Activated CD4-positive, CD25-positive, alpha-beta regulatory T cell treated with anti-CD3 and anti-CD28 coated beads, Interleukin-2, amount 50 U/mL, for 24 hours (primary cell): ENCODE results near the gene RABEP2.
"Not testable (repeated sequence)": the region's sequence is repeated elsewhere in the genome, so short reads cannot be mapped to it uniquely, and the experiment has no call there.

ENCODE experiments used
- ATAC-seq, 2 donors: fragments of 150-1000 bp; cut with Tn5 transposase; one replicate each; pipeline ENCODE4 v1.10.0; 2021; ENCODE audit warnings: mild to moderate bottlenecking in 1 of 2, moderate library complexity in 1 of 2

The RABEP2 gene, protein sequence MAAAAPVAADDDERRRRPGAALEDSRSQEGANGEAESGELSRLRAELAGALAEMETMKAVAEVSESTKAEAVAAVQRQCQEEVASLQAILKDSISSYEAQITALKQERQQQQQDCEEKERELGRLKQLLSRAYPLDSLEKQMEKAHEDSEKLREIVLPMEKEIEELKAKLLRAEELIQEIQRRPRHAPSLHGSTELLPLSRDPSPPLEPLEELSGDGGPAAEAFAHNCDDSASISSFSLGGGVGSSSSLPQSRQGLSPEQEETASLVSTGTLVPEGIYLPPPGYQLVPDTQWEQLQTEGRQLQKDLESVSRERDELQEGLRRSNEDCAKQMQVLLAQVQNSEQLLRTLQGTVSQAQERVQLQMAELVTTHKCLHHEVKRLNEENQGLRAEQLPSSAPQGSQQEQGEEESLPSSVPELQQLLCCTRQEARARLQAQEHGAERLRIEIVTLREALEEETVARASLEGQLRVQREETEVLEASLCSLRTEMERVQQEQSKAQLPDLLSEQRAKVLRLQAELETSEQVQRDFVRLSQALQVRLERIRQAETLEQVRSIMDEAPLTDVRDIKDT

GRCh38 chr16:28924762-28925385, at the start of gene RABEP2:
RABEP2 (minus strand) TSS chr16:28925238; CDS start chr16:28925163, 75 bp downstream.
- ATAC-seq = peak; percentile 82 to 84

DNA sequence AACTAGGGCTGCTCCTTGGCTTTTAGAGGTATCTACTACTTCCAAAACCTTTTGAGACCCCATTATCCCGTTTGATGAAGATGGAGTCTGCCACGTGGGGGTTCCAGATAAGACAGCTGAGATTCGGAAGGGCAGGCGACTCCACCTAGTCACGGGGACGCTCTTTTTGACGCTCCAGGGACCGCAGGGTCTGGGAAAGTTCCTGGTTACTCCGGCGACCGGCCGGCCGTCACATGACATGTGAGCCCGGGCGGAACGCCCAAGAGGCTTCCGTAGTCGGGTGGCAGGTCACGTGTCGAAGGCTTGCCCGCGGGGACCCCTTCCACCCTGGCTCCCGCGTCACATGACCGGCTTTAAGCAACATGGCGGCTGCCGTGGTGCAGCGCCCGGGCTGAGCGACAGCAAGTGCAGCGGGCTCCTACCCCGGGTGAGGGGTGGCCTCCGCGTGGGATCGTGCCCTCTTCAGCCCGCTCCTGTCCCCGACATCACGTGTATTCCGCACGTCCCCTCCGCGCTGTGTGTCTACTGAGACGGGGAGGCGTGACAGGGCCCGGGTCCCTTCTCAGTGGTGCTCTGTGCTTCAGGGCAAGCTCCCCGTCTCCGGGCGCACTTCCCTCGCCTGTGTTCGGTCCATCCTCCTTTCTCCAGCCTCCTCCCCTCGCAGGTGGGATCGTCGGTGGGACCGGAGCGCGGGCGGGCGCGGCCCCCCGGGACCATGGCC, 49.6 kb upstream of the RABEP2 start, which contains the start of gene SPNS1:
Gene SPNS1 (plus strand): TSS at position 342 of the 721 bp plus-strand sequence. CDS start 374 bp downstream, at position 716.
- ATAC-seq = peak; percentile 95 to 96

- peak; percentile 5 to 8 for ATAC-seq
Measured at GRCh38 chr16:28974007-28974436, 49.0 kb upstream of the RABEP2 start.

GRCh38 chr16:28969696-28970095, 44.7 kb upstream of the RABEP2 start:
- ATAC-seq = not testable (repeated sequence)

- no peak for ATAC-seq
Measured at GRCh38 chr16:28967156-28967555, 42.1 kb upstream of the RABEP2 start.

DNA sequence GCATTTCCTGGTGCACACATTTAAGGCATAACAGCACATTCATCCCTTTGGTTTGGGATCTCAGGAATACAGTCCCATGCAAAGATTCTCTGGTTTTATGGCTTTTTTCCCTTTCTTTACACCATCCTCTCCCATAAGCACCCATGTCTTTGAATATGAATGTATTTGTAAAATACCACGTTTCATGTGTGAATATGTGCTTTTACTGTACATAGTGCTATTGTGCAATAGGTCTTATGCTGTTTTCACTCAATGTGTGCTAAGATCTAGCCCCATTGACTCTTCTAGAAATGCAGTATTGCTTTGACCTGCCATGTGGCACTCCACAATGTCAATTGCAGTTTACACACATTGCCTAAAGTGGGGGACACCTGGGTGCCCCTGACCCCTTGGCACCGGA, 39.5 kb upstream of the RABEP2 start:
- no peak for ATAC-seq

- ATAC-seq = no peak
Measured at GRCh38 chr16:28964072-28964471, 39.0 kb upstream of the RABEP2 start.

GRCh38 chr16:28958836-28959235, 33.8 kb upstream of the RABEP2 start:
- ATAC-seq = no peak

DNA sequence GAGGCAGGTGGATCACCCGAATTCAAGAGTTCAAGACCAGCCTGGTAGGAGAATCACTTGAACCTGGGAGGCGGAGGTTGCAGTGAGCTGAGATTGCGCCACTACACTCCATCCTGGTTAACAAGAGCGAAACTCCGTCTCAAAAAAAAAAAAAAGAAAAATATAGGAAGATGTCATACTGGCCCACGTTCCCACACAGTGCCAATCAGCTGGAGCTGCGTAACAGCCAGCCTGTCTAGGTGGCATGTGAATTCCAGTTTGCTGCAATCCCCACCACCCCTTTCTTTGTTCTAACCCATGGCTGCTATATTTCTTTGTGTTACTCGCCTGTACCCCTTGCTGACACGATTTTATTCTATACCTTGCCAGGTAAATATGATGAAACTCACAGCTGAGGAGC, 33.2 kb upstream of the RABEP2 start:
- ATAC-seq = no peak

GRCh38 chr16:28951410-28951943, 26.4 kb upstream of the RABEP2 start:
- ATAC-seq = no peak

- peak; percentile 98 for ATAC-seq
Measured at GRCh38 chr16:28950648-28951409, 25.8 kb upstream of the RABEP2 start, which contains the start of gene NFATC2IP. NFATC2IP (plus strand) TSS chr16:28950937; CDS start chr16:28951012, 75 bp downstream.

DNA sequence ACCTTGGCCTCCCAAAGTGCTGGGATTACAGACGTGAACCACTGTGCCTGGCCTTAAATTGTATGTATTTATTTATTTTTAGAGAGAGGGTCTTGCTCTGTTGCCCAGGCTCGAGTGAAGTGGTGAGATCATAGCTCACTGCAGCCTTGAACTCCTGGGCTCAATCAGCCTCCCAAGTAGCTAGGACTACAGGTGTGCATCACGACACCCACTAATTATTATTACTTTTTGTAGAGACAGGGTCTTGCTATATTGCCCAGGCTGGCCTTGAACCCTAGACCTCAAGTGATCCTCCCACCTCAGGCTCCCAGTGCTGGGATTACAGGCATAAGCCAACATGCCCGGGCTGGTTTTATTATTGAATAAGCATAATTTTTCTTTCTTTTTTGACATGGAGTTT, 21.6 kb upstream of the RABEP2 start:
- ATAC-seq = no peak

DNA sequence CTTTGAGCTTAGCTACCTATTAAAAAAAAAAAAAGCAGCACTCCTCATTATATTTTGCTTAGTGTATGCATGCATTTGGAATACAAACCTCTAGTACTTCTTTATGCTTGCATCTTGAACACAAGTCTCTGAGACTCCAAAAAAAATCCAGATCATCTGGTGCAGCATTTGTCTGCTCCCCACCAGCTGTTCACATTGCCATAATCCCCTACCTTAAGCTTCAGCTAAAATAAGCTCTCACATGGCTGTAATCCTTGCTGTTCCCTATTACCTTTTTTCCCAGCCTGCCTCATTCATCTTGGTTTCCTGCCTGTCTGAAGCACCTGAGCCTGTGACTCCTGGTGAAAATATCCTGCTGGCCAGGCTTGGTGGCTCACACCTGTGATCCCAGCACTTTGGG, 18.2 kb upstream of the RABEP2 start:
- ATAC-seq = no peak

GRCh38 chr16:28939825-28940224, 14.8 kb upstream of the RABEP2 start:
- not testable (repeated sequence) for ATAC-seq

DNA sequence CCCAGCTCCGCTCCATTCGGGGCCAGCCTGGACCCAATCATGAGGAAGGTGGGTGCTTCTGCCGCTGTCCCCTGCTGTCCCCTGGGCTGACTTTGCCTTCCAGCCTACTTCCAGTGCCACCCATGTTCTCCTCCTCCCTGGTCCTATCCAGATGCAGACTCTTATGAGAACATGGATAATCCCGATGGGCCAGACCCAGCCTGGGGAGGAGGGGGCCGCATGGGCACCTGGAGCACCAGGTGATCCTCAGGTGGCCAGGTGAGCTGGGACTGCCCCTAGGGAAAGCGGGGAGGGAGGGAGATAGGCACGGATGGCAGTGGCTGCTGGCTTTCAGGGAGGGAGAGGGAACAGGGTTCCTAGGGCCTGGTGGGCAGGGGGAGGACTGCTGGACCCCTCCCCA, 13.7 kb upstream of the RABEP2 start:
- ATAC-seq = no peak

GRCh38 chr16:28937222-28937876, 12.3 kb upstream of the RABEP2 start:
- ATAC-seq = no peak

GRCh38 chr16:28936784-28937155, 11.7 kb upstream of the RABEP2 start:
- ATAC-seq = no peak

DNA sequence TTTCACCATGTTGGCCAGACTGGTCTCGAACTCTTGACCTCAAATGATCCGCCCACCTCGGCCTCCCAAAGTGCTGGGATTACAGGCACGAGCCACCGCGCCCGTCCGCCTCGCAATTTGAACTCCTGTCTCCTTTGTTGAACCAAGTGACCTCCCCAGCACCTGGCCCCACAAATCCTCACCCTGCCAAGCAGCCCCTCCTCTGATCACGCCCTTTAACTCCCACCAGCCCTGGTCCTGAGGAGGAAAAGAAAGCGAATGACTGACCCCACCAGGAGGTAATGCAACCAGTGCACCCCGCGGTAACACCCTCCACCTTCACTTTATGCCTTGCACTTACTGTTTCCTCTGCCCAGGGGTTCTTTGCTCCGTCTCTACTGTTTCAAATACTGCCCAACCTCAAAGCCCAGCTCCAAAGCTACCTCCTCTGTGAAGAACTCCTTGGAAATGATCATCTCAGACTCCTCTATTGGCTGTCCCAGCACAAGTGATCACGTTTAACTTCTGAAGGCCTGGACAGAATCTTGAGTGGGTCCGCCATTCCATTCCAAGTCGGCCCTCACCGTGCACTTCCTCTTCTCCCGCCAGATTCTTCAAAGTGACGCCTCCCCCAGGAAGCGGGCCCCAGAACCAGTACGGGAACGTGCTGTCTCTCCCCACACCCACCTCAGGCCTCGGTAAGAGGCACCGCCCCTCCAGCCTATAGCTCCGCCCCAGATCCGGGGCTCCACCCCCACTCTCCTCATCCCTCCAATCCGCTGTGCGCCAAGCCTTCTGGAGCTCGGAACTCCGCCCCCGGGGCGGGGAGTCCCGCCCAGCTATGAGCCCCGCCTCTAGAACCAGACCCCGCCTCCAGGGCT, 11.1 kb upstream of the RABEP2 start:
- ATAC-seq = peak; percentile 97 to 98

GRCh38 chr16:28935346-28935745, 10.3 kb upstream of the RABEP2 start:
- ATAC-seq = no peak

- no peak for ATAC-seq
Measured at GRCh38 chr16:28933171-28933570, 8.1 kb upstream of the RABEP2 start.
